CD4-positive, alpha-beta T cell treated with Interleukin-4 for 1 hour (primary cell): Measurements from ENCODE around the gene CACNA1G.
A peak's percentile ranks its signal among the peaks of the same experiment; 100 is the strongest.

Source experiments
- DNase-seq, 2 donors: peaks; one replicate each; pipeline ENCODE4 v3.0.0-alpha.2; 2020 to 2022

CACNA1G gene

DNA sequence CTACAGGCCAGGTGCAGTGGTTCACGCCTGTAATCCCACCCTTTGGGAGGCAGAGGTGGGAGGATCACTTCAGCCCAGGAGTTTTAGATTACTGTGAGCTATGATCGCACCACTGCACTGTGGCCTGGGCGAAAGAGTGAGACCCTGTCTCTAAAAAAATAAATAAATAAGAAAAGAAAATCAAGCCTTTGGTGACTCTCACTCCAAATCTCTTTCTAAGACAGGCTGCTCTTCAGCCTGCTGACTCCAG is 75.1 kb downstream of the CACNA1G start:
- DNase-seq, result no peak

DNA sequence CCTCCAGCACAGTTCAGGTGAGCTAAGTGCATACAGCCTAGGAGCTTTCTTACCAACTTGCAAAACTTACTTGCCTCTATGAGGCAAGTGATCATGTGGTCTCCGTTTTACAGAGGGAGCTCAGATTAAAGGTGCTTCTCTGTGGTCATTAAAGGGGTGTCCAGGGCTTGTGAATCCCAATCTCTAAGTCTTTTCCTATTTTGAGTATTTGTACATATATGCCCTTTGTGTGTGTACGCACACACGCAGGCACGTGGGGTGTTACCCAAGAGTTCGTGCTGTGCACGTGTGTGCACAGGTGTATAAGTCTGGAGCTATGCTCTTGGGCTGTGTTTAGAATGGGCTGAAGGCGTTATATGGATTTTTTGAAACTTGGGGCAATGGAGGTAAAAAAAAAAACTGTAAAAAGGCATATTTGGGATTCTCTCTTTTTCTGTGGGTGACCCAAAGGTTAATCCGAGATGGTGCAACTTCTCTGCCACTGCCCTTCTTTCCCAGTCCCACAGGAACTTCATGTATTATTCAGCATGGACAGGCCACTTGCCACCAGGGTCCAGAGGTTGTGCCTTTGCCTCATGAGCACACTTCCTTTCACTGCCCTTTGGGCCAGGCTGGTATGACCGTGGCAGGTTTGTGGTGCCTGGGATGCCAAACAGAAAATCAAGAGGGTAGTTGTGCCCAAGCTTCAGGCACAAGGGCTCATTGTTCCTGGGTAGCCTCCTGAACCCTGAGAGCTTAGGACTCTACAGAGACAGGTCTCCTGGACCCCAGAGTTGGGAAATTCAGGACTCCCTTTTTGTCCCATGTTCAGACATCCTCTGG is 75.7 kb downstream of the CACNA1G start:
- no peak for DNase-seq

GRCh38 chr17:50636804-50637195 is 76.3 kb downstream of the CACNA1G start:
- no peak for DNase-seq

- no peak for DNase-seq
These were observed 77.5 kb downstream of the CACNA1G start for GRCh38 chr17:50637829-50638605.

DNA sequence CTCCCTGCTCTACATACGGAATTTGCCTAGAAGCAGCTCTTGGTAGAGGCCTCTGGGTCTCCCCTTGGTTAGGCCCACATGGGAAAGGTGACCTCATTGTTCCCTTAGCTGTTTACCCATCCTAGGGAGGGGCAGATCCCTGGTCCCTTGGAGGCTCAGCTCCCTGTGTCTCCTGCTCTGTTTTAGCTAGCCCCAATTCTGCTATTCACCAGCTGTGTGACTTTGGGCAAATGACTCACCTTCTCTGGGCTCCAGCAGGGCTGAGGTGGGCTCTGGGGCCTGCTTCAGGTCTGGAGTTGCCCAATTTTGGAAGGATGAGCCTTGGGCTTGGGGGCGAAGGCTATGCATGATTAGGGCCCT is 78.1 kb downstream of the CACNA1G start:
- DNase-seq, result no peak

GRCh38 chr17:50638966-50639713 is 78.6 kb downstream of the CACNA1G start:
- DNase-seq, result no peak

- peak in 1 of 2 donors; percentile 41 for DNase-seq
These were observed 80.3 kb downstream of the CACNA1G start for GRCh38 chr17:50640686-50641351.

- DNase-seq, result no peak
These were observed 80.8 kb downstream of the CACNA1G start for GRCh38 chr17:50641357-50641756.

GRCh38 chr17:50642071-50642721 is 81.7 kb downstream of the CACNA1G start:
- no peak for DNase-seq

GRCh38 chr17:50642722-50643656 is 82.5 kb downstream of the CACNA1G start:
- DNase-seq, result no peak

GRCh38 chr17:50645748-50646682 is 85.5 kb downstream of the CACNA1G start:
- no peak for DNase-seq

GRCh38 chr17:50647187-50647586 is 86.7 kb downstream of the CACNA1G start:
- DNase-seq, result no peak

GRCh38 chr17:50649042-50649908 is 88.8 kb downstream of the CACNA1G start:
- no peak for DNase-seq

DNA sequence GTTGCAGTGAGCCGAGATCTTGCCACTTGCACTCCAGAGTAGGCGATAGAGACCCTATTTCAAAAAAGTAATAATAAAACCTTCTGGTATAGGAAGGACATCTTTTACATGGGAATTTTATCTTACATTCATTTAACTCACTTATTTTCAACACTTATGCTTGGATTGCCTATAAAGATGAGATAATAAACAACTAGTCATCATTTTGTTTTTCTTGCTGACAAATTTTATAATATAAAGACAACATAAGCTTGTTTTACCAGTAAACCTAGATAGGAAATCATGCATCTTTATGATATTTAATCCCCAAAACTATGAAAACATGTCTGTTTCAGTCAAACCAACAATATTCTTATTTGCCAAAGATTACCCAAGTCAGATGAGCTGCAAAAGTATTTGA is 91.1 kb downstream of the CACNA1G start:
- DNase-seq, result no peak

DNA sequence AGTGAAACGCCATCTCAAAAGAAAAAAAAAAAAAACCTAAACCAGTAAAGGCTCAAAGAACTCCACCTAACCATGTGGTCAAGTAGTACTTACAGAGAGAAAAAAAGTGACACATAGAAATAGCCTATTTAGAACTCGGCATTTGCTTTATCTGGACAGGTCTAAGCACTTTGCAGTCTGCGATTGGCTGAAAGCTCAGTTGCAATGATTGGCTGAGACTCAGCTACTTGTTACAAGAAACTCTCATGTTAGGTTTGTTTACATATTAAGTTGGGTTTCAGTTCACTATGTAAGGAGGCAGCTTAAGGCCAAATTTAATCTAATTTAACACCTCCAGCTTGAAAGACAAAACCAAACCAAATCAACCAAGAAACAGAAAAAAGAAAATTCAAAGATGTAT is 93.2 kb downstream of the CACNA1G start:
- no peak for DNase-seq

GRCh38 chr17:50656509-50656908 is 96.0 kb downstream of the CACNA1G start:
- DNase-seq, result no peak

- no peak for DNase-seq
These were observed 96.5 kb downstream of the CACNA1G start for GRCh38 chr17:50657054-50657453.

DNA sequence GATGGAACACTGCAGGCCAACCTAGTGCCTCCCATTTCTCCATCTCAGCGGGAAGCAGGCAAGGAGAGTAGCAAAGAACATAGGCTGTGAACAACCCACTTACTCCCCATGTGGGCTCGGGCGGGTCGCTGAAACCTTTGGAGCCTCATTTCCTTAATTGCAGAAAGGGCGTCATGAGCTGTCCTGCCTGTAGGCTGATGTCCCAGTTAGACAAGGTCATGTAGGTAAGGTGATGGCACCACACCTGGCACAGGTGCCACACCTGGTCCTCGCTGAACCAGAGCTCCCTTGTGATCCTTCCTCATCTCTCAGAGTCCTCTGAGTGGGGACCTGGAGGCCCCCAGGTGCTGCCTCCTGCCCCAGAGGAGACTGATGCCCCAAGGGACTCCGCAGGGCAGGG is 97.1 kb downstream of the CACNA1G start:
- DNase-seq, result no peak

- DNase-seq, result no peak
These were observed 98.1 kb downstream of the CACNA1G start for GRCh38 chr17:50658616-50659015.
